Measurements from ENCODE around the gene CIAO2A.

CIAO2A gene

GRCh38 chr15:64093627-64094417 is at the start of gene CIAO2A:
CIAO2A (minus strand) TSS chr15:64093838; CDS start chr15:64093768, 70 bp downstream.
- peak; percentile 98 for DNase-seq
- Mint-ChIP-seq H3K4me1 (peaks cover 80% of the 10 kb centered on the region), H3K36me3 (peaks cover 27% of the 10 kb centered on the region), H3K9me3 (no peaks in the 10 kb centered on the region), H3K27me3 (no peaks in the 10 kb centered on the region), H3K27ac (peak within 1 kb of the TSS; percentile 98), H3K4me3 (peak within 1 kb of the TSS; percentile 95)
- CTCF ChIA-PET, result interaction anchor here (0.6 to 1.9 kb wide), 12 partner anchors 11 to 484 kb away, joined by 3 to 10 read pairs (median 4); partner anchors contain the start of gene DAPK2

GRCh38 chr15:64143276-64143675 is 49.6 kb upstream of the CIAO2A start:
- H3K36me3 Mint-ChIP-seq, result peaks cover 3% of the 10 kb centered on the region
- CTCF ChIA-PET, result no interaction called here
- no peaks in the 10 kb centered on the region for H3K9me3 Mint-ChIP-seq
- no peak overlapping the region for H3K27ac Mint-ChIP-seq
- no peaks in the 10 kb centered on the region for H3K27me3 Mint-ChIP-seq
- H3K4me3 Mint-ChIP-seq, result no peak overlapping the region
- DNase-seq, result no peak
- H3K4me1 Mint-ChIP-seq, result no peaks in the 10 kb centered on the region

GRCh38 chr15:64141798-64142512 is 48.3 kb upstream of the CIAO2A start:
- Mint-ChIP-seq H3K4me3 (no peak overlapping the region), H3K36me3 (peaks cover 12% of the 10 kb centered on the region), H3K9me3 (no peaks in the 10 kb centered on the region), H3K27ac (peak overlapping the region; percentile 25), H3K4me1 (no peaks in the 10 kb centered on the region), H3K27me3 (no peaks in the 10 kb centered on the region)
- CTCF ChIA-PET, result no interaction called here
- DNase-seq, result no peak

GRCh38 chr15:64138331-64138941 is 44.8 kb upstream of the CIAO2A start:
- CTCF ChIA-PET, result interaction anchor here (0.8 kb wide), 1 partner anchor 15 kb away, joined by 3 read pairs; no protein-coding TSS in a partner anchor
- H3K36me3 Mint-ChIP-seq, result peaks cover 35% of the 10 kb centered on the region
- no peaks in the 10 kb centered on the region for H3K27me3 Mint-ChIP-seq
- no peaks in the 10 kb centered on the region for H3K4me1 Mint-ChIP-seq
- no peak overlapping the region for H3K27ac Mint-ChIP-seq
- no peak for DNase-seq
- no peaks in the 10 kb centered on the region for H3K9me3 Mint-ChIP-seq
- no peak overlapping the region for H3K4me3 Mint-ChIP-seq

GRCh38 chr15:64137226-64137833 is 43.7 kb upstream of the CIAO2A start:
- H3K4me3 Mint-ChIP-seq, result no peak overlapping the region
- peaks cover 40% of the 10 kb centered on the region for H3K36me3 Mint-ChIP-seq
- CTCF ChIA-PET, result no interaction called here
- H3K27me3 Mint-ChIP-seq, result no peaks in the 10 kb centered on the region
- H3K9me3 Mint-ChIP-seq, result no peaks in the 10 kb centered on the region
- DNase-seq, result no peak
- H3K4me1 Mint-ChIP-seq, result no peaks in the 10 kb centered on the region
- no peak overlapping the region for H3K27ac Mint-ChIP-seq

- H3K9me3 Mint-ChIP-seq, result no peaks in the 10 kb centered on the region
- H3K4me1 Mint-ChIP-seq, result no peaks in the 10 kb centered on the region
- H3K27me3 Mint-ChIP-seq, result no peaks in the 10 kb centered on the region
- no peak overlapping the region for H3K4me3 Mint-ChIP-seq
- peaks cover 50% of the 10 kb centered on the region for H3K36me3 Mint-ChIP-seq
- no peak for DNase-seq
- peak overlapping the region; percentile 17 for H3K27ac Mint-ChIP-seq
- CTCF ChIA-PET, result no interaction called here
These were observed 42.7 kb upstream of the CIAO2A start for GRCh38 chr15:64136347-64136746.

GRCh38 chr15:64134345-64134829 is 40.7 kb upstream of the CIAO2A start:
- no peaks in the 10 kb centered on the region for H3K9me3 Mint-ChIP-seq
- no peaks in the 10 kb centered on the region for H3K4me1 Mint-ChIP-seq
- H3K36me3 Mint-ChIP-seq, result peaks cover 58% of the 10 kb centered on the region
- H3K4me3 Mint-ChIP-seq, result no peak overlapping the region
- CTCF ChIA-PET, result interaction anchor here (0.8 kb wide), 1 partner anchor 11 kb away, joined by 4 read pairs; no protein-coding TSS in a partner anchor
- no peaks in the 10 kb centered on the region for H3K27me3 Mint-ChIP-seq
- H3K27ac Mint-ChIP-seq, result no peak overlapping the region
- DNase-seq, result no peak

- CTCF ChIA-PET, result interaction anchor here (0.8 kb wide), 1 partner anchor 10 kb away, joined by 4 read pairs; no protein-coding TSS in a partner anchor
- H3K4me3 Mint-ChIP-seq, result no peak overlapping the region
- H3K9me3 Mint-ChIP-seq, result no peaks in the 10 kb centered on the region
- H3K4me1 Mint-ChIP-seq, result no peaks in the 10 kb centered on the region
- H3K27me3 Mint-ChIP-seq, result no peaks in the 10 kb centered on the region
- DNase-seq, result no peak
- H3K27ac Mint-ChIP-seq, result no peak overlapping the region
- H3K36me3 Mint-ChIP-seq, result peaks cover 58% of the 10 kb centered on the region
These were observed 40.1 kb upstream of the CIAO2A start for GRCh38 chr15:64133623-64134344.

- H3K9me3 Mint-ChIP-seq, result no peaks in the 10 kb centered on the region
- peaks cover 64% of the 10 kb centered on the region for H3K36me3 Mint-ChIP-seq
- DNase-seq, result no peak
- CTCF ChIA-PET, result interaction anchor here (0.7 to 0.9 kb wide), 2 partner anchors 17 to 22 kb away, joined by 3 read pairs; no protein-coding TSS in a partner anchor
- no peak overlapping the region for H3K27ac Mint-ChIP-seq
- no peaks in the 10 kb centered on the region for H3K27me3 Mint-ChIP-seq
- no peaks in the 10 kb centered on the region for H3K4me1 Mint-ChIP-seq
- H3K4me3 Mint-ChIP-seq, result no peak overlapping the region
These were observed 38.6 kb upstream of the CIAO2A start for GRCh38 chr15:64132217-64132616.

- Mint-ChIP-seq H3K4me1 (no peaks in the 10 kb centered on the region), H3K9me3 (no peaks in the 10 kb centered on the region), H3K36me3 (peaks cover 62% of the 10 kb centered on the region), H3K27me3 (no peaks in the 10 kb centered on the region), H3K4me3 (no peak overlapping the region), H3K27ac (peak overlapping the region; percentile 33)
- no peak for DNase-seq
- CTCF ChIA-PET, result interaction anchor here (0.7 kb wide), 1 partner anchor 18 kb away, joined by 3 read pairs; no protein-coding TSS in a partner anchor
These were observed 37.9 kb upstream of the CIAO2A start for GRCh38 chr15:64131547-64131946.

GRCh38 chr15:64130159-64130558 is 36.5 kb upstream of the CIAO2A start:
- no peaks in the 10 kb centered on the region for H3K9me3 Mint-ChIP-seq
- no peak overlapping the region for H3K4me3 Mint-ChIP-seq
- DNase-seq, result no peak
- H3K4me1 Mint-ChIP-seq, result no peaks in the 10 kb centered on the region
- H3K27me3 Mint-ChIP-seq, result no peaks in the 10 kb centered on the region
- H3K27ac Mint-ChIP-seq, result no peak overlapping the region
- peaks cover 59% of the 10 kb centered on the region for H3K36me3 Mint-ChIP-seq
- CTCF ChIA-PET, result no interaction called here

- H3K4me1 Mint-ChIP-seq, result no peaks in the 10 kb centered on the region
- H3K27ac Mint-ChIP-seq, result no peak overlapping the region
- peaks cover 56% of the 10 kb centered on the region for H3K36me3 Mint-ChIP-seq
- H3K4me3 Mint-ChIP-seq, result no peak overlapping the region
- H3K9me3 Mint-ChIP-seq, result no peaks in the 10 kb centered on the region
- no peaks in the 10 kb centered on the region for H3K27me3 Mint-ChIP-seq
- CTCF ChIA-PET, result no interaction called here
- DNase-seq, result no peak
These were observed 34.1 kb upstream of the CIAO2A start for GRCh38 chr15:64127521-64128270.

GRCh38 chr15:64125978-64126377 is 32.3 kb upstream of the CIAO2A start:
- CTCF ChIA-PET, result no interaction called here
- Mint-ChIP-seq H3K27ac (no peak overlapping the region), H3K4me1 (no peaks in the 10 kb centered on the region), H3K4me3 (no peak overlapping the region), H3K27me3 (no peaks in the 10 kb centered on the region), H3K36me3 (peaks cover 45% of the 10 kb centered on the region), H3K9me3 (no peaks in the 10 kb centered on the region)
- no peak for DNase-seq

Data from activated naive CD4-positive, alpha-beta T cell treated with anti-CD3 and anti-CD28 coated beads, Interleukin-2, amount 10 ng/mL, durations not matched to agents 7 days and 5 days (primary cell).